ENCODE results near the gene SNAI3. TPM values are rescaled to one million over a fixed set of nuclear protein-coding genes. Genes with fewer than 3 reads are reported as not detected.

Gene SNAI3
- total and polyA plus RNA-seq, 9 of the 15 experiments (the other 6 are each of a cell fraction or from before 2014, with no cell fraction given), result 0.04 to 4.1 (median 0.80) TPM; not detected in 1

DNA sequence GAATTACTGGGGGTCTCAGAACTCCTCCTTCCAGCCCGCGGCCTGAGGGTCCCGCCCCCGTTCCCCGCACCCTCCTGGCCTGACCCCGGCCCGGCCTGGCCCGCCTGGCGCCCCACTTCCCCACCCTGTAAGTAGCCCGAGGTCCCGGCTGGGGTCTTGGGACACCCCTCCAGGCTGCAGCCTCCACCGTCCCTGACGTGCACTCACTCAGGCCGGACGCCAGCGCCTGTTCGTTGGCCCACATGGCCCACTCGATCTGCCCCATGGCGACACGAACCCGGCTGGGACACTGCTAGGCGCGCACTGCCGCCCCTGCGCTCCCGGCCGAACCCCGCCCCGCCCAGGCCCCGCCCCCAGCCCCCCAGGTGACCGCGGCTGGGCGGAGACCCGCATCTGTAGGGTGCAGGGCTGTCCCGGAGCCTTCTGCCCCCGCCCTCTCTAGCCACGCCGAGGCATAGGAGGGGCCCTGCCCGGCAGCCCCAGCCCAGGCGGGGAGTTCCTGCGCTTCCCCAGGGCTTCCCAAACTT lies 35.5 kb downstream of the SNAI3 start, which contains the start of gene CYBA (continued):
- TF ChIP-seq, protein P1, sequence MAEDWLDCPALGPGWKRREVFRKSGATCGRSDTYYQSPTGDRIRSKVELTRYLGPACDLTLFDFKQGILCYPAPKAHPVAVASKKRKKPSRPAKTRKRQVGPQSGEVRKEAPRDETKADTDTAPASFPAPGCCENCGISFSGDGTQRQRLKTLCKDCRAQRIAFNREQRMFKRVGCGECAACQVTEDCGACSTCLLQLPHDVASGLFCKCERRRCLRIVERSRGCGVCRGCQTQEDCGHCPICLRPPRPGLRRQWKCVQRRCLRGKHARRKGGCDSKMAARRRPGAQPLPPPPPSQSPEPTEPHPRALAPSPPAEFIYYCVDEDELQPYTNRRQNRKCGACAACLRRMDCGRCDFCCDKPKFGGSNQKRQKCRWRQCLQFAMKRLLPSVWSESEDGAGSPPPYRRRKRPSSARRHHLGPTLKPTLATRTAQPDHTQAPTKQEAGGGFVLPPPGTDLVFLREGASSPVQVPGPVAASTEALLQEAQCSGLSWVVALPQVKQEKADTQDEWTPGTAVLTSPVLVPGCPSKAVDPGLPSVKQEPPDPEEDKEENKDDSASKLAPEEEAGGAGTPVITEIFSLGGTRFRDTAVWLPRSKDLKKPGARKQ (CRISPR knock-in tag; IDR thresholded peaks at IDR 0.05), result no peak
- TF ChIP-seq ZNF561 (CRISPR knock-in tag; conservative IDR thresholded peaks at IDR 0.05), result no peak
- no peak for TF ChIP-seq ILF3 (IDR thresholded peaks at IDR 0.05; ENCODE audit: borderline replicate concordance)
- TF ChIP-seq, protein P2, sequence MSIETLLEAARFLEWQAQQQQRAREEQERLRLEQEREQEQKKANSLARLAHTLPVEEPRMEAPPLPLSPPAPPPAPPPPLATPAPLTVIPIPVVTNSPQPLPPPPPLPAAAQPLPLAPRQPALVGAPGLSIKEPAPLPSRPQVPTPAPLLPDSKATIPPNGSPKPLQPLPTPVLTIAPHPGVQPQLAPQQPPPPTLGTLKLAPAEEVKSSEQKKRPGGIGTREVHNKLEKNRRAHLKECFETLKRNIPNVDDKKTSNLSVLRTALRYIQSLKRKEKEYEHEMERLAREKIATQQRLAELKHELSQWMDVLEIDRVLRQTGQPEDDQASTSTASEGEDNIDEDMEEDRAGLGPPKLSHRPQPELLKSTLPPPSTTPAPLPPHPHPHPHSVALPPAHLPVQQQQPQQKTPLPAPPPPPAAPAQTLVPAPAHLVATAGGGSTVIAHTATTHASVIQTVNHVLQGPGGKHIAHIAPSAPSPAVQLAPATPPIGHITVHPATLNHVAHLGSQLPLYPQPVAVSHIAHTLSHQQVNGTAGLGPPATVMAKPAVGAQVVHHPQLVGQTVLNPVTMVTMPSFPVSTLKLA (conservative IDR thresholded peaks at IDR 0.05), result peak in 1 of 2 experiments; percentile 76; a peak in 1 of 4 replicates

DNA sequence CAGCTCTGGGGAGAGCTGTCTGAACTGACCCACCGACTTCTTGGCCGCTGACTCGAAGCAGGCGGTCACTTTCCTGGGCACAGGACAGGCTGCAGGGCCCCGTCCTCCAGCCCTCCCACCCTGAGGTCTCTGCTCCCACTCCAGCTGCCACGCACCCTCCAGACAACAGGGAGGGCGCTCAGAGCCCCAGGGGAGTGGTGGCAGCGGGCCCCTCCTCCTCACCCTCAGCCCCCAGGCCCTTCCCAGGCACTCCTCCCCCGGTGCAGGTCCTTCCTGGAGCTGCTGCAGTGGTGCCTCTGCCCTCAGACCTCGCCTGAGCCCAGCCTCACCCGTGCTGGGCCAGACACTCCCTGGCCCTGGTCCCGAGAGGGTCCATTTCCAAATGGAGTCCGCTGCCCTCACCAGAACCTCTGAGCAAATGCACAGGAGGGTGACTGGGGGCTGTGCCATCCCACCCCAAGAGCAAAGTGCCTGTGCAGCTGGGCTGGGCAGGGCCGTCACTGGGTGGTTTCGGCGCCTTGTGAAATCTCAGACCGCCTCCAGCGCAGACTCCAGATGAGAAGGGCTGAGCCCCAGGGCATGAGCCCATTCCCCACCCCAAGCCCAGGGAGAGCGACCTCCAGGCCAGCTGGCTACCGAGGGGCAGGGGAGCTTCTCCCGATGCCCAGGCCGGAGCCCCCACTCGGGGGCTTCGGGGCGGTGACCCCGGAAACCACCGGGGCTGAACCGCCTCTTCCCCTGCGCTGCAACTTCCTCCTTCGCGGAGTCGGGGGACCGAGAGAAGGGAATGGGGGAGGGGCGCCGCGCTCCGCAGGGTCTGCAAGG lies 36.2 kb downstream of the SNAI3 start:
- H3K9me3 ChIP-seq (replicated peaks; ENCODE audit: control insufficient read depth, insufficient read depth, low read depth, low read length), result no peaks in the 10 kb centered on the region
- peak overlapping the region; percentile 0 for H2AFZ ChIP-seq (ENCODE audit: low read depth, low read length)
- ATAC-seq (peak; percentile 44), FAIRE-seq (no peak), DNase-seq (ENCODE audit: extremely low read depth in 1 of 4, low spot score in 3 of 4) (peak; percentile 55 to 73 (median 68))
- CTCF ChIA-PET (ENCODE audit: low intra/inter-chr PET ratio), result no interaction called here
- peaks cover 61% of the 10 kb centered on the region; the same call in 2 of the 3 replicates for H3K36me3 ChIP-seq (ENCODE audit: control insufficient read depth, insufficient read depth, low read length)
- H3K79me2 ChIP-seq (ENCODE audit: control insufficient read depth, insufficient read depth, low read length), result peaks cover 33% of the 10 kb centered on the region
- H3K27ac ChIP-seq (ENCODE audit: extremely low read depth, low read depth, low read length), result peak overlapping the region; percentile 95
- POLR2A ChIA-PET, result interaction anchor here (0.5 to 2.7 kb wide), 4 partner anchors 11 to 670 kb away, joined by 3 to 13 read pairs (median 5); no protein-coding TSS in a partner anchor
- H3K4me2 ChIP-seq (ENCODE audit: insufficient read depth, low read length), result peak overlapping the region; percentile 92
- peaks cover 11 to 92% of the 10 kb centered on the region in 2 experiments; a peak in 4 of 5 replicates for H3K4me1 ChIP-seq (replicated peaks in 1 of 2; ENCODE audit: control insufficient read depth in 2 of 2, insufficient read depth in 2 of 2, low read length in 2 of 2)
- H3K9ac ChIP-seq (ENCODE audit: insufficient read depth in 1 of 2, low read depth in 2 of 2, low read length in 2 of 2), result peak overlapping the region; percentile 73 to 97
- TSS peak; percentile 72 for BruUV-seq (replicated peaks)
- H3K9me1 ChIP-seq (ENCODE audit: control insufficient read depth, insufficient read depth, low read length), result no peaks in the 10 kb centered on the region
- H4K20me1 ChIP-seq (replicated peaks; ENCODE audit: control insufficient read depth, insufficient read depth, low read length), result peaks cover 3% of the 10 kb centered on the region; the same call in 1 of the 2 replicates
- H3K4me3 ChIP-seq, result peak overlapping the region; percentile 84
- H3K27me3 ChIP-seq (ENCODE audit: control insufficient read depth in 2 of 2, insufficient read depth in 2 of 2, low read length in 2 of 2), result no peaks in the 10 kb centered on the region
- intact Hi-C loops (cut with micrococcal nuclease) (no loop called here), in situ Hi-C loops (cut with MboI) (no loop called here)
- WGBS (ENCODE audit: insufficient coverage, low coverage, missing lambda C conversion rate), result 13% methylated on average over 30 of the region's 37 CpGs
- TF ChIP-seq, protein P3, sequence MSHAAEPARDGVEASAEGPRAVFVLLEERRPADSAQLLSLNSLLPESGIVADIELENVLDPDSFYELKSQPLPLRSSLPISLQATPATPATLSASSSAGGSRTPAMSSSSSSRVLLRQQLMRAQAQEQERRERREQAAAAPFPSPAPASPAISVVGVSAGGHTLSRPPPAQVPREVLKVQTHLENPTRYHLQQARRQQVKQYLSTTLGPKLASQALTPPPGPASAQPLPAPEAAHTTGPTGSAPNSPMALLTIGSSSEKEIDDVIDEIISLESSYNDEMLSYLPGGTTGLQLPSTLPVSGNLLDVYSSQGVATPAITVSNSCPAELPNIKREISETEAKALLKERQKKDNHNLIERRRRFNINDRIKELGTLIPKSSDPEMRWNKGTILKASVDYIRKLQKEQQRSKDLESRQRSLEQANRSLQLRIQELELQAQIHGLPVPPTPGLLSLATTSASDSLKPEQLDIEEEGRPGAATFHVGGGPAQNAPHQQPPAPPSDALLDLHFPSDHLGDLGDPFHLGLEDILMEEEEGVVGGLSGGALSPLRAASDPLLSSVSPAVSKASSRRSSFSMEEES (CRISPR knock-in tag; IDR thresholded peaks at IDR 0.05), result no peak
- peak; percentile 35; the same call in 1 of the 2 replicates for TF ChIP-seq ZC3H4 (CRISPR knock-in tag; IDR thresholded peaks at IDR 0.05; ENCODE audit: borderline replicate concordance)
- peak; percentile 33; the same call in 1 of the 2 replicates for TF ChIP-seq KAT7 (CRISPR knock-in tag; IDR thresholded peaks at IDR 0.05; ENCODE audit: borderline replicate concordance)
- TF ChIP-seq SAP30 (IDR thresholded peaks at IDR 0.05; ENCODE audit: borderline replicate concordance, insufficient read depth, low read depth, low read length, poor library complexity, severe bottlenecking), result peak; percentile 63
- TF ChIP-seq, protein P4, sequence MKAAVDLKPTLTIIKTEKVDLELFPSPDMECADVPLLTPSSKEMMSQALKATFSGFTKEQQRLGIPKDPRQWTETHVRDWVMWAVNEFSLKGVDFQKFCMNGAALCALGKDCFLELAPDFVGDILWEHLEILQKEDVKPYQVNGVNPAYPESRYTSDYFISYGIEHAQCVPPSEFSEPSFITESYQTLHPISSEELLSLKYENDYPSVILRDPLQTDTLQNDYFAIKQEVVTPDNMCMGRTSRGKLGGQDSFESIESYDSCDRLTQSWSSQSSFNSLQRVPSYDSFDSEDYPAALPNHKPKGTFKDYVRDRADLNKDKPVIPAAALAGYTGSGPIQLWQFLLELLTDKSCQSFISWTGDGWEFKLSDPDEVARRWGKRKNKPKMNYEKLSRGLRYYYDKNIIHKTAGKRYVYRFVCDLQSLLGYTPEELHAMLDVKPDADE (conservative IDR thresholded peaks at IDR 0.05; ENCODE audit: control insufficient read depth, low read depth, low read length), result peak; percentile 58; the same call in 1 of the 2 replicates

All from K562 (cell line).